HepG2 (cell line): Measurements from ENCODE around the gene PLPP7. TPM values are rescaled to one million over a fixed set of nuclear protein-coding genes. Genes with fewer than 3 reads are reported as not detected.

Experiments
- ATAC-seq: fragments of 200-7000 bp; cut with Tn5 transposase; 3 replicates; pipeline ENCODE4 v1.9.1; 2020; ENCODE audit warnings: mild to moderate bottlenecking, moderate library complexity
- BruUV-seq: library from RNA; stranded (reverse); fragments of 400-500 nt; replicated peaks from 2 replicates; lab custom pipeline; 2021; lab: Mats Ljungman, UMichigan
- CTCF ChIA-PET: fragments of 300-600 bp; formaldehyde crosslinking; extraction: SDS; loops from one replicate; lab custom pipeline; 2021; ENCODE audit warnings: low total read pairs, inconsistent platforms, low intra/inter-chr PET ratio; lab: Yijun Ruan, JAX
- POLR2A ChIA-PET: fragments of 350-600 bp; sonication (Branson Sonifier 250); formaldehyde crosslinking; loops from one replicate; lab custom pipeline; 2020; ENCODE audit warnings: antibody characterized with exemption, inconsistent platforms; lab: Yijun Ruan, JAX
- DNase-seq: peaks from one replicate; pipeline ENCODE4 v3.0.0-alpha.2; 2015; ENCODE audit warnings: low spot score
- FAIRE-seq: peaks from 3 replicates; lab custom pipeline; 2011; peaks lifted over from hg19 to GRCh38; lab: Jason Lieb, UNC
- H2AFZ ChIP-seq: one replicate; pipeline ENCODE4 v1.6.1; 2011; ENCODE audit warnings: low read length, inconsistent platforms
- H3K27ac ChIP-seq: fragments of 300-600 bp; 3 replicates; pipeline ENCODE4 v1.8.0; 2011; ENCODE audit warnings: mixed run types, mild to moderate bottlenecking, mixed read lengths, low read length, inconsistent platforms; ENCODE audit not compliant: insufficient read depth; ENCODE audit errors: extremely low read length
- H3K27me3 ChIP-seq, 2 experiments: fragments of 200-600 bp in 1 of 2; 2 replicates in 1 of 2; 3 replicates in 1 of 2; pipeline versions ENCODE4 v1.6.0 to v1.8.0; 2011; ENCODE audit warnings: low read length in 2 of 2, mild to moderate bottlenecking in 2 of 2, moderate library complexity in 2 of 2, inconsistent platforms in 1 of 2; ENCODE audit not compliant: insufficient read depth in 2 of 2, control insufficient read depth in 1 of 2
- H3K36me3 ChIP-seq, 2 experiments: fragments of 200-600 bp in 1 of 2; replicated peaks in 1 of 2; 2 replicates in 1 of 2; 3 replicates in 1 of 2; pipeline versions ENCODE4 v1.5.1 to v1.8.0; 2011; ENCODE audit warnings: low read length in 2 of 2, inconsistent platforms in 1 of 2; ENCODE audit not compliant: insufficient read depth in 2 of 2, control insufficient read depth in 1 of 2
- H3K4me1 ChIP-seq: 2 replicates; pipeline ENCODE4 v1.5.1; 2012; ENCODE audit warnings: low read length, inconsistent platforms; ENCODE audit not compliant: insufficient read depth
- H3K4me2 ChIP-seq: 2 replicates; pipeline ENCODE4 v1.6.0; 2011; ENCODE audit warnings: low read depth, low read length, inconsistent platforms
- H3K4me3 ChIP-seq, 3 experiments: fragments of 200-600 bp in 1 of 3; sonication (generic), shearing (Covaris generic) in 1 of 3; replicated peaks in 1 of 3; 2 replicates each; pipeline ENCODE4 v1.5.1; 2011 to 2016; ENCODE audit warnings: low read length in 3 of 3, inconsistent platforms in 2 of 3, low read depth in 2 of 3, mild to moderate bottlenecking in 2 of 3, control low read depth in 1 of 3, mixed read lengths in 1 of 3; ENCODE audit not compliant: insufficient read depth in 1 of 3
- H3K79me2 ChIP-seq: one replicate; pipeline ENCODE4 v1.6.1; 2011; ENCODE audit warnings: low read length, inconsistent platforms; ENCODE audit not compliant: insufficient read depth
- H3K9ac ChIP-seq: 2 replicates; pipeline ENCODE4 v1.6.0; 2011; ENCODE audit warnings: mild to moderate bottlenecking, low read depth, low read length, inconsistent platforms; ENCODE audit not compliant: insufficient read depth
- H3K9me3 ChIP-seq: 2 replicates; pipeline ENCODE4 v1.5.1; 2012; ENCODE audit warnings: mild to moderate bottlenecking, low read length
- H4K20me1 ChIP-seq: 2 replicates; pipeline ENCODE4 v1.6.0; 2011; ENCODE audit warnings: inconsistent platforms, mild to moderate bottlenecking, low read length, moderate library complexity; ENCODE audit not compliant: insufficient read depth
- FOXP1 ChIP-seq, 2 experiments: fragments of 450-650 bp in 1 of 2; IDR thresholded peaks; 2 replicates each; pipeline ENCODE4 v1.6.1; 2017 to 2018; ENCODE audit warnings: antibody characterized with exemption in 1 of 2
- KLF12 ChIP-seq: sonication (generic); formaldehyde crosslinking; IDR thresholded peaks from 2 replicates; pipeline ENCODE4 v1.4.0; 2020; ENCODE audit warnings: missing genetic modification reagents, borderline replicate concordance
- MIER2 ChIP-seq: IDR thresholded peaks from 2 replicates; pipeline ENCODE4 v1.6.1; 2016; ENCODE audit warnings: missing biosample characterization, missing genetic modification reagents
- RARG ChIP-seq: sonication (generic); formaldehyde crosslinking; IDR thresholded peaks from 2 replicates; pipeline ENCODE4 v1.4.0; 2020; ENCODE audit warnings: low read depth, mild to moderate bottlenecking, missing genetic modification reagents
- TBX2 ChIP-seq: sonication (generic); formaldehyde crosslinking; IDR thresholded peaks from 2 replicates; pipeline ENCODE4 v1.5.0; 2020; ENCODE audit warnings: missing genetic modification reagents, mild to moderate bottlenecking, borderline replicate concordance
- ZNF558 ChIP-seq: sonication (generic); formaldehyde crosslinking; IDR thresholded peaks from 2 replicates; pipeline ENCODE4 v1.9.0; 2022; ENCODE audit warnings: mild to moderate bottlenecking, missing genetic modification reagents, borderline replicate concordance
- ZNF629 ChIP-seq: sonication (generic); formaldehyde crosslinking; conservative IDR thresholded peaks from 2 replicates; pipeline ENCODE4 v1.5.0; 2020; ENCODE audit warnings: missing genetic modification reagents
- ZNF878 ChIP-seq: sonication (generic); formaldehyde crosslinking; IDR thresholded peaks from 2 replicates; pipeline ENCODE4 v1.8.1; 2023; ENCODE audit warnings: mild to moderate bottlenecking, missing genetic modification reagents, moderate library complexity
- WGBS: methylation state at CpG from one replicate; pipeline ENCODE4 v1.1.6; 2017; ENCODE audit warnings: low lambda C conversion rate; 5-methylcytosine and 5-hydroxymethylcytosine counted together
- in situ Hi-C: cut with HindIII; loops from 2 replicates; pipeline ENCODE4 v1.10.0; 2017; ENCODE audit warnings: low pct_unique_long_range_greater_than_20kb; ENCODE audit not compliant: extremely low pct_ligation_motif_present
- intact Hi-C: fragments of 100-400 bp; cut with micrococcal nuclease; formaldehyde crosslinking; loops from one replicate; pipeline ENCODE4 v1.10.0; 2022; ENCODE audit not compliant: unreplicated experiment
- polyA plus RNA-seq, 8 experiments: library from polyadenylated mRNA; depleted of rRNA in 3 of 8; stranded (reverse) in 7 of 8; unstranded in 1 of 8; fragments of >200 nt; fragmentation: Illumina TruSeq in 4 of 8; extraction: Trizol in 4 of 8; gene quantifications; 2 replicates each; pipeline versions ENCODE4 v1.2.1 to v1.2.3, GENCODE V29; 2011 to 2016; ENCODE audit warnings: low read depth in 4 of 8, missing spikeins in 1 of 8, mixed read lengths in 1 of 8; ENCODE audit not compliant: insufficient read depth in 1 of 8
- total RNA-seq, 5 experiments: library from RNA; depleted of rRNA; stranded (reverse); fragments of >200 nt; fragmentation: Illumina TruSeq; extraction: Trizol; gene quantifications; 2 replicates each; pipeline ENCODE4 v1.2.3, GENCODE V29; 2016; ENCODE audit warnings: low read depth in 1 of 5
- TF ChIP-seq, protein P1 (sequence below): sonication (generic); formaldehyde crosslinking; IDR thresholded peaks from 2 replicates; pipeline ENCODE4 v1.4.0; 2020; ENCODE audit warnings: missing genetic modification reagents
- TF ChIP-seq, protein P2 (sequence below): sonication (generic); formaldehyde crosslinking; conservative IDR thresholded peaks from 2 replicates; pipeline ENCODE4 v1.4.0; 2020; ENCODE audit warnings: missing genetic modification reagents
- TF ChIP-seq, protein P3 (sequence below): sonication (generic); formaldehyde crosslinking; IDR thresholded peaks from 2 replicates; pipeline ENCODE4 v1.8.0; 2022; ENCODE audit warnings: mild to moderate bottlenecking, missing genetic modification reagents
- TF ChIP-seq, protein P4 (sequence below): sonication (generic); formaldehyde crosslinking; IDR thresholded peaks from 2 replicates; pipeline ENCODE4 v1.4.0; 2020; ENCODE audit warnings: low read depth, missing genetic modification reagents
- TF ChIP-seq, protein P5 (sequence below): sonication (generic); formaldehyde crosslinking; IDR thresholded peaks from 2 replicates; pipeline ENCODE4 v1.4.0; 2020; ENCODE audit warnings: mild to moderate bottlenecking, missing genetic modification reagents

PLPP7 gene
- total and polyA plus RNA-seq, 2 of the 13 experiments (the other 11 are each of a cell fraction or from before 2014, with no cell fraction given): 0.33 to 1.2 TPM

DNA sequence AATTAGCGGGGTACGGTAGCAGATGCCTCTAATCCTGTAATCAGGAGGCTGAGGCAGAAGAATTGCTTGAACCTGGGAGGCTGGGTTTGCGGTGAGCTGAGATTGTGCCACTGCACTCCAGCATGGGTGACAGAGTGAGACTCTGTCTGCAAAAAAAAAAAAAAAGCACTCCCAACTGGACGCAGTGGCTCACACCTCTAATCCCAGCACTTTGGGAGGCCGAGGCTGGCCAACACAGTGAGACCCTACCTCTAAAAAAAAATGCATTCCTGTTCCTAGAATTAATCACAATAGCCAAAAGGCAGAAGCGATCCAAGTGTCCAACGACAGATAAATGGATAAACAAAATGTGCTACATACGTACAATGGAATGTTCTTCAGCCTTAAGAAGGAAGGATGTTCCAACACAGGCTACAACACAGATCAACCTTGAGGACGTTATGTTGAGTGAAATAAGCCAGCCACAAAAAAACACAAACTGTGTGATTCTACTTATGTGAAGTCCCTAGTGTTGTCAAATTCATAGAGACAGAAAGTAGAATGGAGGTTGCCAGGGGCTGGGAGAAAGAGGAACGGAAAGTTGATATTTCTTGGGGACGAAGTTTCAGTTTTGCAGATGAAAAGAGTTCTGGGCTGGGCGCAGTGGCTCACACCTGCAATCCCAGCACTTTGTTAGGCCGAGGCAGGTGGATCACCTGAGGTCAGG is 27.0 kb upstream of the PLPP7 start:
- Histone ChIP-seq H3K4me1 (peaks cover 20% of the 10 kb centered on the region), H3K27ac (no peak overlapping the region), H3K36me3 (no peaks in the 10 kb centered on the region), H3K4me2 (no peak overlapping the region), H2AFZ (no peak overlapping the region), H3K4me3 (no peak overlapping the region), H3K27me3 (peaks cover 12 to 58% of the 10 kb centered on the region in 2 experiments; a peak in 4 of 5 replicates), H3K79me2 (no peaks in the 10 kb centered on the region), H3K9me3 (no peaks in the 10 kb centered on the region), H3K9ac (no peak overlapping the region), H4K20me1 (no peaks in the 10 kb centered on the region)
- no peak for DNase-seq
- TF ChIP-seq, protein P1, sequence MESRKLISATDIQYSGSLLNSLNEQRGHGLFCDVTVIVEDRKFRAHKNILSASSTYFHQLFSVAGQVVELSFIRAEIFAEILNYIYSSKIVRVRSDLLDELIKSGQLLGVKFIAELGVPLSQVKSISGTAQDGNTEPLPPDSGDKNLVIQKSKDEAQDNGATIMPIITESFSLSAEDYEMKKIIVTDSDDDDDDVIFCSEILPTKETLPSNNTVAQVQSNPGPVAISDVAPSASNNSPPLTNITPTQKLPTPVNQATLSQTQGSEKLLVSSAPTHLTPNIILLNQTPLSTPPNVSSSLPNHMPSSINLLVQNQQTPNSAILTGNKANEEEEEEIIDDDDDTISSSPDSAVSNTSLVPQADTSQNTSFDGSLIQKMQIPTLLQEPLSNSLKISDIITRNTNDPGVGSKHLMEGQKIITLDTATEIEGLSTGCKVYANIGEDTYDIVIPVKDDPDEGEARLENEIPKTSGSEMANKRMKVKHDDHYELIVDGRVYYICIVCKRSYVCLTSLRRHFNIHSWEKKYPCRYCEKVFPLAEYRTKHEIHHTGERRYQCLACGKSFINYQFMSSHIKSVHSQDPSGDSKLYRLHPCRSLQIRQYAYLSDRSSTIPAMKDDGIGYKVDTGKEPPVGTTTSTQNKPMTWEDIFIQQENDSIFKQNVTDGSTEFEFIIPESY (CRISPR knock-in tag): no peak
- TF ChIP-seq TBX2 (CRISPR knock-in tag): no peak
- no peak for TF ChIP-seq FOXP1 (IDR thresholded peaks at IDR 0.05)
- TF ChIP-seq FOXP1 (CRISPR knock-in tag; IDR thresholded peaks at IDR 0.05): no peak
- no peak for TF ChIP-seq KLF12 (CRISPR knock-in tag)
- TF ChIP-seq, protein P2, sequence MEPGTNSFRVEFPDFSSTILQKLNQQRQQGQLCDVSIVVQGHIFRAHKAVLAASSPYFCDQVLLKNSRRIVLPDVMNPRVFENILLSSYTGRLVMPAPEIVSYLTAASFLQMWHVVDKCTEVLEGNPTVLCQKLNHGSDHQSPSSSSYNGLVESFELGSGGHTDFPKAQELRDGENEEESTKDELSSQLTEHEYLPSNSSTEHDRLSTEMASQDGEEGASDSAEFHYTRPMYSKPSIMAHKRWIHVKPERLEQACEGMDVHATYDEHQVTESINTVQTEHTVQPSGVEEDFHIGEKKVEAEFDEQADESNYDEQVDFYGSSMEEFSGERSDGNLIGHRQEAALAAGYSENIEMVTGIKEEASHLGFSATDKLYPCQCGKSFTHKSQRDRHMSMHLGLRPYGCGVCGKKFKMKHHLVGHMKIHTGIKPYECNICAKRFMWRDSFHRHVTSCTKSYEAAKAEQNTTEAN (CRISPR knock-in tag): no peak
- no peak for TF ChIP-seq RARG (CRISPR knock-in tag)
- no peak for TF ChIP-seq ZNF558 (CRISPR knock-in tag)
- no peak for TF ChIP-seq ZNF629 (CRISPR knock-in tag)
- TF ChIP-seq ZNF878 (CRISPR knock-in tag): no peak
- TF ChIP-seq, protein P3, sequence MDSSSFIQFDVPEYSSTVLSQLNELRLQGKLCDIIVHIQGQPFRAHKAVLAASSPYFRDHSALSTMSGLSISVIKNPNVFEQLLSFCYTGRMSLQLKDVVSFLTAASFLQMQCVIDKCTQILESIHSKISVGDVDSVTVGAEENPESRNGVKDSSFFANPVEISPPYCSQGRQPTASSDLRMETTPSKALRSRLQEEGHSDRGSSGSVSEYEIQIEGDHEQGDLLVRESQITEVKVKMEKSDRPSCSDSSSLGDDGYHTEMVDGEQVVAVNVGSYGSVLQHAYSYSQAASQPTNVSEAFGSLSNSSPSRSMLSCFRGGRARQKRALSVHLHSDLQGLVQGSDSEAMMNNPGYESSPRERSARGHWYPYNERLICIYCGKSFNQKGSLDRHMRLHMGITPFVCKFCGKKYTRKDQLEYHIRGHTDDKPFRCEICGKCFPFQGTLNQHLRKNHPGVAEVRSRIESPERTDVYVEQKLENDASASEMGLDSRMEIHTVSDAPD: no peak
- TF ChIP-seq, protein P4, sequence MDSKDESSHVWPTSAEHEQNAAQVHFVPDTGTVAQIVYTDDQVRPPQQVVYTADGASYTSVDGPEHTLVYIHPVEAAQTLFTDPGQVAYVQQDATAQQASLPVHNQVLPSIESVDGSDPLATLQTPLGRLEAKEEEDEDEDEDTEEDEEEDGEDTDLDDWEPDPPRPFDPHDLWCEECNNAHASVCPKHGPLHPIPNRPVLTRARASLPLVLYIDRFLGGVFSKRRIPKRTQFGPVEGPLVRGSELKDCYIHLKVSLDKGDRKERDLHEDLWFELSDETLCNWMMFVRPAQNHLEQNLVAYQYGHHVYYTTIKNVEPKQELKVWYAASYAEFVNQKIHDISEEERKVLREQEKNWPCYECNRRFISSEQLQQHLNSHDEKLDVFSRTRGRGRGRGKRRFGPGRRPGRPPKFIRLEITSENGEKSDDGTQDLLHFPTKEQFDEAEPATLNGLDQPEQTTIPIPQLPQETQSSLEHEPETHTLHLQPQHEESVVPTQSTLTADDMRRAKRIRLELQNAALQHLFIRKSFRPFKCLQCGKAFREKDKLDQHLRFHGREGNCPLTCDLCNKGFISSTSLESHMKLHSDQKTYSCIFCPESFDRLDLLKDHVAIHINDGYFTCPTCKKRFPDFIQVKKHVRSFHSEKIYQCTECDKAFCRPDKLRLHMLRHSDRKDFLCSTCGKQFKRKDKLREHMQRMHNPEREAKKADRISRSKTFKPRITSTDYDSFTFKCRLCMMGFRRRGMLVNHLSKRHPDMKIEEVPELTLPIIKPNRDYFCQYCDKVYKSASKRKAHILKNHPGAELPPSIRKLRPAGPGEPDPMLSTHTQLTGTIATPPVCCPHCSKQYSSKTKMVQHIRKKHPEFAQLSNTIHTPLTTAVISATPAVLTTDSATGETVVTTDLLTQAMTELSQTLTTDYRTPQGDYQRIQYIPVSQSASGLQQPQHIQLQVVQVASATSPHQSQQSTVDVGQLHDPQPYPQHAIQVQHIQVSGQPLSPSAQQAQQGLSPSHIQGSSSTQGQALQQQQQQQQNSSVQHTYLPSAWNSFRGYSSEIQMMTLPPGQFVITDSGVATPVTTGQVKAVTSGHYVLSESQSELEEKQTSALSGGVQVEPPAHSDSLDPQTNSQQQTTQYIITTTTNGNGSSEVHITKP (CRISPR knock-in tag): no peak
- no peak for TF ChIP-seq MIER2 (CRISPR knock-in tag)
- TF ChIP-seq, protein P5, sequence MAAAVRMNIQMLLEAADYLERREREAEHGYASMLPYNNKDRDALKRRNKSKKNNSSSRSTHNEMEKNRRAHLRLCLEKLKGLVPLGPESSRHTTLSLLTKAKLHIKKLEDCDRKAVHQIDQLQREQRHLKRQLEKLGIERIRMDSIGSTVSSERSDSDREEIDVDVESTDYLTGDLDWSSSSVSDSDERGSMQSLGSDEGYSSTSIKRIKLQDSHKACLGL: no peak
- 64% methylated on average over 13 of the region's 13 CpGs for WGBS
- no peak for ATAC-seq
- no peak for FAIRE-seq
- BruUV-seq: no TSS peak
- in situ Hi-C loops (no loop called here), intact Hi-C loops (no loop called here)
- ChIA-PET POLR2A (no interaction called here), CTCF (no interaction called here)
